ENCODE measurements around the gene SPESP1. TPM values are rescaled to one million over a fixed set of nuclear protein-coding genes. Genes with fewer than 3 reads are reported as not detected.

The SPESP1 gene
- total RNA-seq: 0.81 TPM

- DNase-seq (ENCODE audit: low read depth in 2 of 3, low spot score in 2 of 3): peak in 2 of 3 donors; percentile 36 to 42
Measured at GRCh38 chr15:68930268-68931022, at the start of gene SPESP1. Gene SPESP1 (plus strand): TSS chr15:68930525. CDS start chr15:68930654, 129 bp downstream.

- no peak for DNase-seq (ENCODE audit: low read depth in 2 of 3, low spot score in 2 of 3)
Measured at GRCh38 chr15:68885070-68885469, 45.3 kb upstream of the SPESP1 start.

GRCh38 chr15:68887120-68887519 lies 43.2 kb upstream of the SPESP1 start:
- no peak for DNase-seq (ENCODE audit: low read depth in 2 of 3, low spot score in 2 of 3)

GRCh38 chr15:68887819-68888218 lies 42.5 kb upstream of the SPESP1 start:
- DNase-seq (ENCODE audit: low read depth in 2 of 3, low spot score in 2 of 3): no peak

- peak in 2 of 3 donors; percentile 33 to 43 for DNase-seq (ENCODE audit: low read depth in 2 of 3, low spot score in 2 of 3)
Measured at GRCh38 chr15:68888419-68888818, 41.9 kb upstream of the SPESP1 start.

GRCh38 chr15:68894208-68894607 lies 36.1 kb upstream of the SPESP1 start:
- no peak for DNase-seq (ENCODE audit: low read depth in 2 of 3, low spot score in 2 of 3)

DNA sequence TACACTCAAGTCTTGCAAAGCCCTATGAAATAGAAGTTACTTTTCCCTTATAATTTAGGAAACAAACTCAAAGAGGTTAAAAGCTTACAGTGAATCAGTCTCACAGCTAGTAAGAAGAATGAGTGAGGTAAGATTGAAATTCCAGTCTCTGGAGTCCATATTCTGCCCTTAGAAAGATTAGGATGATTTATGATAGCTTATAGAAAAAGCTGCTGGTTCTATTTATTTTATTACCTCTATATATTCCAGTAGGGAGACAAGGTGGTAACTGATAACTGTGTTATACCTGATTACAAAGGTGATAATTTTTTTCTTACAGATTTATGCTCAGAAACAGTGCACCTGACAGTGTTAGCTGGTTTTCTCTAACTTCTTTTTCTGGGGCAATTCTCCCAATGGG lies 34.1 kb upstream of the SPESP1 start:
- no peak for DNase-seq (ENCODE audit: low read depth in 2 of 3, low spot score in 2 of 3)

GRCh38 chr15:68897016-68897415 lies 33.3 kb upstream of the SPESP1 start:
- DNase-seq (ENCODE audit: low read depth in 2 of 3, low spot score in 2 of 3): no peak

- DNase-seq (ENCODE audit: low read depth in 2 of 3, low spot score in 2 of 3): no peak
Measured at GRCh38 chr15:68900027-68900426, 30.3 kb upstream of the SPESP1 start.

DNA sequence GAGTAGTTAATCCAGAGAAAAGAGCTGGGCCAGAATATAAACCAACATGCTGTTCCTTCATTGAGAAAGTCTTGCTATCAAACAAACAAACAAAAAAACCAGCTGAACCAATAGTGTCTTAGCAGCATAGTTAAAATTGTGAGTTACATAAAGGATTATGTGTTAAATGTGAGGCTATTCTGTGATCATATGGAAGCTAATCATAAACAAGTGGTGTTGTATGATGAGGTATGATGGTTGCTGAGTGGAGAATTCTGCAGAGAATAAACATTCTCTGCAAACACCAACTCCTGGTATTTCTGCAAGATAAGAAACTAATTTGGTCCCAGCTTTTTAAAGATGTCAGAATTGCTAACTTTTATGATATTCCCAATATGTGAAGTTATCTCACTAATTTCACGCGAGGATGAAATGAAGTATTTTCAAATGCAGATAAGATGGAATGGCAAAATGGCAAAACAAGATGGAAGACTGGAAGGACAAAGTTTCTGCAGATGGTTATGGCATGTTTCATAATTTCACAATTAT lies 22.9 kb upstream of the SPESP1 start:
- no peak for DNase-seq (ENCODE audit: low read depth in 2 of 3, low spot score in 2 of 3)

DNA sequence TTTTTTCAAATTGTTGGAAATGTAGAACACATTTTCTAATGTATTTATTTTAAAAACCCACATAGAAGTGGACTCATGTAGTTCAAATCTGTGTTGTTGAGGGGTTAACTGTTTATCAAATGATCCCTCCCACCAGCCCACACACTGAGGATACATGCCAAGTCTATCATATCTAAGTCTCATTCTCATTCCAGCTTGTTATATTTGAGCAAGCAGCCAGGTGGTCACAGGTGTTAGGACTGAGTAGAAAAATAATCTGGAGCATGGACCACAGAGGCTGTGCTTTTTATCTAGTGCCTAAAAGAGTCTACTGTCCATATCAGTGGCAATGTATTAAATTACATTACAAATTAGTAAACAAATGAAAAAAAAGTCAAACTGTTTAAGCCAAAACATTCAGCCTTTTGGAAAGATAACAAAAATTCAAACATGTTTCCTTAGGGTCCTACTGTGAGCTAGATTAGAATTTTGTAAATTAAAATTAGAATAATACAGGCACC lies 20.7 kb upstream of the SPESP1 start:
- no peak for DNase-seq (ENCODE audit: low read depth in 2 of 3, low spot score in 2 of 3)

GRCh38 chr15:68910341-68910740 lies 20.0 kb upstream of the SPESP1 start:
- DNase-seq (ENCODE audit: low read depth in 2 of 3, low spot score in 2 of 3): no peak

- DNase-seq (ENCODE audit: low read depth in 2 of 3, low spot score in 2 of 3): no peak
Measured at GRCh38 chr15:68910816-68911215, 19.5 kb upstream of the SPESP1 start.

DNA sequence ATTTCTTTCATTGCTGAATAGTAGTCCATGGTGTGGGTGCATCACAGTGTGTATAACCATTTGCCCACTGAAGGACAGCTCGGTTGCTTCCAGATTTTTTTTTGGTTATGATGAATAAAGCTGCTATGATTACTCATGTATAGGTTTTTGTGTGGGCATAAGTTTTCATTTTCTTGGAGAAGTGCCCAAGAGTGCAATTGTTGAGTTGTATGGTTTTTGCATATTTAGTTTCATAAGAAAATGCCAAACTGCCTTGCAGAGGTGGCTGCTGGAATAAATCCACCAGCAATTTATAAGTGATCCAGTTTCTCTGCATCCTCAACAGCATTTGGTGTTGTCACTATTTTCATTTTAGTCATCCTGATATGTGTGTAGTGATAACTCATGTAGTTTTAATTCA lies 8.4 kb upstream of the SPESP1 start:
- DNase-seq (ENCODE audit: low read depth in 2 of 3, low spot score in 2 of 3): no peak

DNA sequence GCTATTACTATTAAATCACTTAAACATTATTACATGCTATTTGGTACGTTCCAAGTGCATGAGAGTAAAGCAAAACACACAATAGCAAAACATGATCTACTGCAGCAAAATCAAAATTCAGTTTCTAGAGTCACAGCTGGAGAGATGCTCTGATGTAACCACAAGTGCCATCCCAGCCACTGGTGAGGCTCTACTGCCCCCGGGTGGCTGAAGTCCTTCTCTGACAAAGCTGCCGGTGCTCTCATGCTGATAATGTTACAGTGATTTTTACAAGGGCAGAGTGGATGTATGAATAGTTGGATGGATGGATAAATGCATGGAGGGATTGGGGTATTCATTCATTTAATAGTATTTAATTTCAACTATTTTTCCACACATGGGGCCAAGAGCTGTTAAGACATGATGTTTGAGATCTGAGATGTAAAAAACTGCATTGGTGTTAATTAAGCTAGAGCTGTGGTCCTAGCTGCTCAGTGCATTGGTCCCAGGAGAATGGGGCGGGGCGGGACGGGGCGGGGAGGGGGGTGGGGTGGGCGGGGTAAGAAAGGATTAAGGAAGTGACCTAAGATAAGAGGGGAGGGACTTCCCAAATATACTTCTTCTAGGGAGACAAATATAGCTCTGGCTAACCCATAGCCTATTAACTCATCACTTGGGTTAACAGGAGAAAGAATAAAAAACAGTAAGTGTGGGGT lies 5.3 kb upstream of the SPESP1 start:
- DNase-seq (ENCODE audit: low read depth in 2 of 3, low spot score in 2 of 3): peak in 2 of 3 donors; percentile 63 to 84

- no peak for DNase-seq (ENCODE audit: low read depth in 2 of 3, low spot score in 2 of 3)
Measured at GRCh38 chr15:68933001-68933400, 2.7 kb downstream of the SPESP1 start.

DNA sequence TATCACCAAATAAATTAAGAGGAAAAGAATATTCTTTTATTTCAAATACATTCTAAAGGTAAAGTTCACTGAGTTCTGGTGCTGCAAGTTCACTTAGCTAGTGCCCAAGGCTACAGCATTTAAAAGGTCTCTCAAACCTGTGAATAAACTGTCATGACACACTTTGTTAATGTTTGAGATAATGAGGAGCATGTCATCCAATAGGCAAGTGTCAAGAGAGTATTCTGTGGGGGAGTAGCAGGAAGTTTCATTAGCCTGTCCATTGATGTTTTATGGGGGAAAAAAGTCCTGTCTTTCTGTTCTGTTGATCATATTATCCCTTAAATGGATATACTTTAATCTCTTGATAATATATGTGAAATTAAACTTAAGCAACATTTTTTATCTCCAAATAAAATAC lies 4.0 kb downstream of the SPESP1 start:
- DNase-seq (ENCODE audit: low read depth in 2 of 3, low spot score in 2 of 3): no peak

DNA sequence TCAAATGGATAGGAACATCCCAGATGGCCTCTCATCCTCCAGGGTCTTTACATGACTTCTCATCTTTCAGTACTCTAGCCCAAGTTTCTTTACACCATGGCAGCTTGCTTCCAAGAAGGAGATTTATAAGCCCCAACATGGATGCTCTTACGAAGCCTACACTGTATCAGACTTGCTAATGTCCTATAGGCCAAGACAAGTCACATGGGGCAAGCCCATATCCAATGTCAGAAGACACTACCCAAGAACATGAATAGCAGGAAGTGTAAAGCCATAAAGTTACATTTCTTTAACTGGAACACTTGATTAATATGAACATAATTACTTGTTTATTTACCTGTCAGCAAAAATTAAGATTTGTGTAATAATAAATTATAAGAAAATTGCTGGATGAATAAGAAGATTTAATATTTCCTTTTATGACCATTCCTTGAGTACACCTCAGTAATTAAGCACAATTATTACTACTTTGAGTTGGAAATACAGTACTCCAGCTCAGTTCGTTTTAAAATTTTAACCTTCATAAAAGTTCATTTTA lies 5.1 kb downstream of the SPESP1 start:
- no peak for DNase-seq (ENCODE audit: low read depth in 2 of 3, low spot score in 2 of 3)

- no peak for DNase-seq (ENCODE audit: low read depth in 2 of 3, low spot score in 2 of 3)
Measured at GRCh38 chr15:68939501-68939900, 9.2 kb downstream of the SPESP1 start.

GRCh38 chr15:68951813-68952212 lies 21.5 kb downstream of the SPESP1 start:
- no peak for DNase-seq (ENCODE audit: low read depth in 2 of 3, low spot score in 2 of 3)

- no peak for DNase-seq (ENCODE audit: low read depth in 2 of 3, low spot score in 2 of 3)
Measured at GRCh38 chr15:68957696-68958095, 27.4 kb downstream of the SPESP1 start.

GRCh38 chr15:68958597-68958996 lies 28.3 kb downstream of the SPESP1 start:
- no peak for DNase-seq (ENCODE audit: low read depth in 2 of 3, low spot score in 2 of 3)
